PC-3 (cell line): Measurements from ENCODE around the gene ARHGEF38. TPM values are rescaled to one million over a fixed set of nuclear protein-coding genes. Genes with fewer than 3 reads are reported as not detected.

Experiments used
- ATAC-seq: fragments of 200-7000 bp; cut with Tn5 transposase; 2 replicates; pipeline ENCODE4 v1.9.1; 2020; ENCODE audit warnings: mild to moderate bottlenecking, moderate library complexity
- BruUV-seq: library from RNA; stranded (reverse); fragments of 400-500 nt; replicated peaks from 2 replicates; lab custom pipeline; 2021; lab: Mats Ljungman, UMichigan
- CTCF ChIA-PET: fragments of 300-600 bp; sonication (Branson Sonifier 250); formaldehyde crosslinking; loops from one replicate; lab custom pipeline; 2022; ENCODE audit warnings: antibody characterized with exemption; lab: Charles Lee
- POLR2A ChIA-PET: fragments of 300-600 bp; sonication (Branson Sonifier 250); formaldehyde crosslinking; loops from one replicate; lab custom pipeline; 2022; ENCODE audit warnings: antibody characterized with exemption; ENCODE audit not compliant: unreplicated experiment; lab: Charles Lee
- DNase-seq: peaks from one replicate; pipeline ENCODE4 v3.0.0-alpha.2; 2015
- H2AFZ ChIP-seq: fragments of 300-600 bp; sonication (generic); 2 replicates; pipeline ENCODE4 v1.6.0; 2016; ENCODE audit warnings: antibody characterized with exemption, low read length
- H3F3A ChIP-seq: fragments of 300-600 bp; sonication (generic); one replicate; pipeline ENCODE4 v1.6.0; 2017; ENCODE audit warnings: antibody characterized with exemption, low read length, control low read depth, mild to moderate bottlenecking; ENCODE audit not compliant: unreplicated experiment
- H3K27ac ChIP-seq: fragments of 300-600 bp; sonication (generic); 2 replicates; pipeline ENCODE4 v1.5.1; 2016; ENCODE audit warnings: mild to moderate bottlenecking, low read length
- H3K27me3 ChIP-seq: fragments of 300-600 bp; sonication (generic); 2 replicates; pipeline ENCODE4 v1.6.1; 2016; ENCODE audit warnings: low read length, mixed read lengths
- H3K36me3 ChIP-seq: fragments of 300-600 bp; sonication (generic); 2 replicates; pipeline ENCODE4 v1.6.1; 2016; ENCODE audit warnings: low read depth, mixed run types, low read length, mixed read lengths
- H3K4me1 ChIP-seq: fragments of 300-600 bp; sonication (generic); 2 replicates; pipeline ENCODE4 v1.5.1; 2016; ENCODE audit warnings: low read length; ENCODE audit not compliant: insufficient read depth
- H3K4me2 ChIP-seq: fragments of 300-600 bp; sonication (generic); 2 replicates; pipeline ENCODE4 v1.6.0; 2016; ENCODE audit warnings: low read length
- H3K4me3 ChIP-seq: fragments of 300-600 bp; sonication (generic); 2 replicates; pipeline ENCODE4 v1.5.1; 2016; ENCODE audit warnings: mild to moderate bottlenecking, low read length, mixed read lengths
- H3K79me2 ChIP-seq: fragments of 300-600 bp; sonication (generic); 2 replicates; pipeline ENCODE4 v1.6.1; 2017; ENCODE audit warnings: low read length, mixed read lengths
- H3K9ac ChIP-seq: fragments of 300-600 bp; sonication (generic); 2 replicates; pipeline ENCODE4 v1.6.0; 2016; ENCODE audit warnings: mild to moderate bottlenecking, low read length
- H3K9me2 ChIP-seq: fragments of 300-600 bp; sonication (generic); replicated peaks from 2 replicates; pipeline ENCODE4 v1.6.1; 2016; ENCODE audit warnings: mixed run types, low read length, mixed read lengths
- H3K9me3 ChIP-seq: fragments of 300-600 bp; sonication (generic); 2 replicates; pipeline ENCODE4 v1.6.1; 2016; ENCODE audit warnings: low read length, mixed read lengths
- H4K20me1 ChIP-seq: fragments of 300-600 bp; sonication (generic); 2 replicates; pipeline ENCODE4 v1.6.1; 2016; ENCODE audit warnings: low read length, mixed read lengths
- CTCF ChIP-seq: fragments of 300-600 bp; sonication (generic); conservative IDR thresholded peaks from 2 replicates; pipeline ENCODE4 v1.5.1; 2017; ENCODE audit warnings: antibody characterized with exemption, low read depth, mild to moderate bottlenecking, low read length
- EZH2 ChIP-seq: fragments of 300-600 bp; sonication (generic); IDR thresholded peaks from one replicate; pipeline ENCODE4 v1.6.1; 2017; ENCODE audit warnings: antibody characterized with exemption, mild to moderate bottlenecking, low read length; ENCODE audit not compliant: unreplicated experiment
- EZH2phosphoT487 ChIP-seq: fragments of 300-600 bp; sonication (generic); IDR thresholded peaks from 2 replicates; pipeline ENCODE4 v1.6.1; 2018; ENCODE audit warnings: mild to moderate bottlenecking, antibody characterized with exemption, low read length, borderline replicate concordance
- intact Hi-C: fragments of 100-400 bp; cut with micrococcal nuclease; formaldehyde crosslinking; loops from 2 replicates; pipeline ENCODE4 v1.9.0; 2023
- total RNA-seq: library from RNA; depleted of rRNA; stranded (reverse); fragments of >200 nt; gene quantifications from 2 replicates; pipeline ENCODE4 v1.2.3, GENCODE V29; 2014

The ARHGEF38 gene
- total RNA-seq, 1 experiment from 2014 or later = 2.0 TPM

DNA sequence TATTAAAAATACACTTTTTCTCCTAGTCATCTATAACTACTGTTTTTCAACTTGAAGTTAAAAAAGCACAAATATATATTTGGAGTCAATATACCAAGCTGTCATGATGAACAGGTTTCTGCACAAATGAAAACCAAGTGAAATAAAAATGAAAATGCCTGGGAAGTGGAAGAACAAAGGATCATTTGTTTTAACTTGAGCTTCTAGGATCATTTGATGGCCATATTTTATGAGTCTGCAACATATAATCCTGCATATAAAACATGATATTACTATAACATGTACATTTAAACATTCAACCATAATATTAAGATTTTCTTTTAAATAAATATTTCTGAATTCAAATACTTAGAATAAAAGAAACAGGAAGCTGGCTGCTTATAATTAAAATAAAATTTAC lies 8.5 kb upstream of the ARHGEF38 start:
- ChIA-PET POLR2A (interaction anchor here (0.6 kb wide), 1 partner anchor 70 kb away, joined by 3 read pairs; the partner anchor contains the start of gene PPA2), CTCF (no interaction called here)
- no peak overlapping the region for H3K4me3 ChIP-seq
- no peak overlapping the region for H3K4me2 ChIP-seq
- no peaks in the 10 kb centered on the region for H3K9me2 ChIP-seq
- intact Hi-C loops = no loop called here
- BruUV-seq = no TSS peak
- H3K4me1 ChIP-seq = peaks cover 25% of the 10 kb centered on the region
- H3K27me3 ChIP-seq = no peaks in the 10 kb centered on the region
- DNase-seq = no peak
- no peaks in the 10 kb centered on the region for H3K79me2 ChIP-seq
- H2AFZ ChIP-seq = no peak overlapping the region
- H4K20me1 ChIP-seq = no peaks in the 10 kb centered on the region
- no peak overlapping the region for H3K9ac ChIP-seq
- H3K27ac ChIP-seq = no peak overlapping the region
- TF ChIP-seq CTCF (no peak), EZH2 (no peak), EZH2phosphoT487 (no peak)
- no peaks in the 10 kb centered on the region for H3F3A ChIP-seq
- no peaks in the 10 kb centered on the region for H3K36me3 ChIP-seq
- no peaks in the 10 kb centered on the region for H3K9me3 ChIP-seq
- peak; percentile 37; the same call in 1 of the 2 replicates for ATAC-seq

GRCh38 chr4:105544520-105545286 lies 7.7 kb upstream of the ARHGEF38 start:
- H3K36me3 ChIP-seq = no peaks in the 10 kb centered on the region
- H3K4me1 ChIP-seq = peaks cover 25% of the 10 kb centered on the region
- DNase-seq (peak; percentile 32), ATAC-seq (no peak; the same call in 1 of the 2 replicates)
- no peak overlapping the region for H3K9ac ChIP-seq
- H3K4me3 ChIP-seq = no peak overlapping the region
- no peaks in the 10 kb centered on the region for H3K79me2 ChIP-seq
- H3F3A ChIP-seq = no peaks in the 10 kb centered on the region
- TF ChIP-seq EZH2phosphoT487 (no peak), CTCF (no peak), EZH2 (no peak)
- no peaks in the 10 kb centered on the region for H3K9me3 ChIP-seq
- H3K4me2 ChIP-seq = no peak overlapping the region; the same call in 1 of the 2 replicates
- H4K20me1 ChIP-seq = no peaks in the 10 kb centered on the region
- H2AFZ ChIP-seq = no peak overlapping the region
- H3K27me3 ChIP-seq = no peaks in the 10 kb centered on the region
- no TSS peak for BruUV-seq
- intact Hi-C loops = no loop called here
- H3K9me2 ChIP-seq = no peaks in the 10 kb centered on the region; the same call in 1 of the 2 replicates
- H3K27ac ChIP-seq = no peak overlapping the region
- CTCF ChIA-PET = no interaction called here
- POLR2A ChIA-PET = interaction anchor here (0.6 kb wide), 1 partner anchor 71 kb away, joined by 3 read pairs; the partner anchor contains the start of gene PPA2

DNA sequence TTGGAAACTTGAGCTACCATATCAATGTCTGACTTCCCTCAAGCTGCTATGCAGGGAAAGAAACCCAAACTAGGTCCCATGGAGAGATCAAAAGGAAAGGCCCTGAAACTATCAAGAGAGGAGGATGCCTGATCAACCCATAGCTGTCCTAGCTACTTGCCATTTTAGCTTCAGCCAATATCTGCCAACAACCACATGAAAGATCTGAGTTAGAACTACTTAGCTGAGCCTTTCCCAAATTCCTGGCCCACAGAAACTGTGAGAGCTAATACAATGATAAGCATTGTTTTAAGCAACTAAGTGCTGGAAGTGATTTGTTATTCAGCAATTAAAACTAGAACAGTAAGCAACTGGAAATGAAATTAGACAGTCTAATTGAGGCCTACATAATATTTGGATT lies 6.3 kb upstream of the ARHGEF38 start:
- no peaks in the 10 kb centered on the region for H3F3A ChIP-seq
- no peaks in the 10 kb centered on the region for H3K36me3 ChIP-seq
- no peak overlapping the region for H3K9ac ChIP-seq
- no peak overlapping the region for H3K27ac ChIP-seq
- H2AFZ ChIP-seq = no peak overlapping the region
- ChIA-PET CTCF (no interaction called here), POLR2A (no interaction called here)
- DNase-seq (no peak), ATAC-seq (no peak)
- no peak overlapping the region for H3K4me2 ChIP-seq
- TF ChIP-seq EZH2 (no peak), EZH2phosphoT487 (no peak), CTCF (no peak)
- BruUV-seq = no TSS peak
- H3K27me3 ChIP-seq = no peaks in the 10 kb centered on the region
- H3K9me3 ChIP-seq = no peaks in the 10 kb centered on the region
- intact Hi-C loops = no loop called here
- H3K79me2 ChIP-seq = no peaks in the 10 kb centered on the region
- H4K20me1 ChIP-seq = no peaks in the 10 kb centered on the region
- H3K4me1 ChIP-seq = peaks cover 37% of the 10 kb centered on the region
- no peak overlapping the region for H3K4me3 ChIP-seq
- no peaks in the 10 kb centered on the region; the same call in 1 of the 2 replicates for H3K9me2 ChIP-seq
